Ramos (cell line): ENCODE data around the gene CRYBG2.

Experiments
- in situ Hi-C: fragments of 300-500 bp; cut with MboI; formaldehyde crosslinking; loops from one replicate; pipeline ENCODE4 v1.14.3; 2022; ENCODE audit warnings: low sequenced_read_pairs; ENCODE audit not compliant: unreplicated experiment

Gene CRYBG2

DNA sequence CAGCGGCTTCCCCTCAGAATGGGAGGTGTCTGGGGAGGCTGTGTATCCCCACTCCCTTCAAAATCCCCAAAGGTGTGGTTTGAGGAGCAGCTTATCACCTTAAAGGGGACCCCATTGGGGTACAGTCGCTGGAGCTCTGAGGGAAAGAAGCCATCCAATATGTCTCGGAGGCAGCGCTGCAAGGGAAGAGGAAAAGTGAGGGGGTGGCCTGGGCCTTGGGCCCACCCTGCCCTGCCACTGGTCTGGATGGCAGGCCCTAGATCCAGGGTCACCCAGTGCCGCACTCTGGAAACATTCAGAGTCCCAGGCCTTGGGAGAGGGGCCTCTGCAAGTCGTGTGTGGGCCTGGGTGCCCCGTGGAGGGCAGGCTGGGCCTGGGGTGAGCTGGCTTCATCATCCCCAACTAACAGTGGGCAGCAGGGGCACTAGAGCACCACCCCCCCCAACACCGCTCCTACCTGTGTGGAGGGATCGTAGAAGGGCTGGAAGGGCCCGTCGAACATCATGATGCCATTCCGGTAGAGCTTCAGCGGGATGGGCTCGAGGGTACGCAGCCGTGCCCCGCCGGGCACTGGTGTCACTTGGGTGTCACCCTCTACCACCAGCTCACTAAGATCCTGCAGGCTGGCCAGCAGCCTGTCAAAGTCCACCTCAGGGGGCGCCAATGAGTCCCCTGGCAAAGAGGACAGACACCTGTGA lies 68.4 kb downstream of the CRYBG2 start:
- in situ Hi-C loops, result loop anchor here (5.0 kb wide), 1 partner anchor 37 kb away; no protein-coding TSS in a partner anchor

DNA sequence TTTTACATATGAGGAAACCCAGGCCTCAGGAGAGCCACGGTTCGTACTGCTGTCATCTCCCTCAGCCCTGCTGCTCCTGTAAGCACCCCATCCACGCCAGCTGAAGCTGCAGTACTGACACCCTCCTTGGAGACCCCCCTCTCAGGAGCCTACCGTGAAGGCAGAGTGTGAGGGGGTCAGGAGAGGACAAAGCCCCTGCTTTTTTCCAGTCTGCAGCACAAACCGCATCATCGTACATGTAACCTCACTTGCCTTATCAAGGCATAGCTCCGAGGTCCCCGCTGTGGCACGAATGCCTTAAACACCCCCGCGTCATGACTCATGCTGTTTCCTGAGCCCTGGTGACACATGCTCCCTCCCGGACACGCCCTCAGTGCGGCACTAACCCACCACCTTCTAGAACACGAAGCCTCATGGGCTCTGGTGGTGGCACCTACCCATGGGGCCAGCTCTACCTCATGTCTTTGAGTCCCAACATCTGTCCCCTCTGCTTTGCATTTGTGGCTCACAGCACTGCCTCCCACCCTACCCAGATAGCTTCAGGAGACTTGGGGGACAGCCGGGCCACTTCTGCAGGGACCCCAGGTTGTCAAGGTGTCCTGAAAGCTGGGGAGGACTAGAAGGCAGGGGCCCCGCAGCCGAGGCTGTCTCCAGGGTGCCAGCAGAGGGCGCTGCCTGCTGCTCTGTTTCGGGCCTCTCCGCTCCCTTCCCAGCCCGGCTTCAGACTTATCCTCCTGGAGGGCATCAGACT lies 69.2 kb downstream of the CRYBG2 start:
- in situ Hi-C loops, result loop anchor here (5.0 kb wide), 2 partner anchors 38 to 78 kb away; no protein-coding TSS in a partner anchor

DNA sequence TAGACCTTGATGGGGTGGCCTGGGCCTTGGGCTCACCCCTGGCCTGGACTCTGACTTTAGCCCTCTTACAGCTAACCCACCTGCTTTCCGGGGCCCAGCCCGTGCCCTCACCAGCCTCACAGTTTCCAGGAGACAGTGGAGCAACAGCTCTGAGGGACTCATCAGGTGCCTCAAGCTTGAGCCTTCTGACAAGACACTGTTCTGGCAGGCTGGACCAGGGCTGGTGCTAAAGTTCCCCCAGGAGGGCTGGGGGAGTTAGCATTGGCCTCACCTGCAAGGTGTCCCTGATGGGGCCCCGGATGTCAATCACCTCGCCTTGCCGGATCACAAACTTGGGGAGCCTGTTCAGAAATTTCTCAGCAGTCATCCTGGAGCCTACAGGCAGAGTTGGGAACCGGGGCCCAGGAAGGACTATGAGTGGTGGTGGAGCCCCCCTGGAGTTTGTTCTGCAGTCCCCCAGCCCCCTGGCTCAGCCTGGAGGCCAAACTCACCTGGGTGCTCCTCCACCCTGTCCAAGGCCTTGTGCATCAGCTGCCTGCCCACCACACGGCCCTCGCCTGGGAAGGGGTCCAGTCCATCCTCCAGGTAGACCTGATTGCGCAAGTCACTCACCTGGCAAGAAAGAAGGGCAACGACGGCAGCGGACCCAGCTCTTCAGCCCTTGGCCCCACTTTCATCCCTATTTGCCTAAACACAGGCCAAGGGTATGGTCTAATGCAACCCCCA lies 69.9 kb downstream of the CRYBG2 start:
- in situ Hi-C loops, result loop anchor here (5.0 kb wide), 1 partner anchor 78 kb away; no protein-coding TSS in a partner anchor

DNA sequence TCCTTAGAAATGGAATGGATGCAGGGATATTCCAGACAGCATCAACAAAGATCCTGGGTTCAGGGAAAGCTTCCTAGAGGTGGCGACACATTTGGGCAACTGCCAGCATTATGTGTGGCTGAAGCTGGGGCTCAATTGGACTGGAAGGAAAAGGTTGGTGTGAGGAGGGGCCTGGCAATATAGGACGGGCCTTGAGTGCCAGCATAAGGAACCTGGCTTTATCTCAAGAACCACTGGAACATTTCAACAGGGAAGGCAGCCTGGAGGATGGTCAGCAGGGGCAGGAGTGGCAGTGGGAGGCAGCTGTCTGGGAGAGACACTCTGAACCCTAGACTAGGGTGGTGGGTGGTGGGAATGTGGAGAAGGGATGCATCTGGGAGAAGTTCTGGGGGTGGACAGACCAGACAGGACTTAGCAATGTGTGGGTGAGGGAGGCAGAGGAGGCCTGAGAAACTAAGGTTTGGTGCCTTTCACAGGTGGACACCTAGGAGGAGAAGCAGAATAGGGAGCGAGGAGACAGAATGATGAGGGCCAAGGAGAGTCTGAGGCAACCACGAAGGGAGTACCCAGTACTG lies 70.6 kb downstream of the CRYBG2 start:
- in situ Hi-C loops, result loop anchor here (5.0 kb wide), 1 partner anchor 79 kb away; no protein-coding TSS in a partner anchor

DNA sequence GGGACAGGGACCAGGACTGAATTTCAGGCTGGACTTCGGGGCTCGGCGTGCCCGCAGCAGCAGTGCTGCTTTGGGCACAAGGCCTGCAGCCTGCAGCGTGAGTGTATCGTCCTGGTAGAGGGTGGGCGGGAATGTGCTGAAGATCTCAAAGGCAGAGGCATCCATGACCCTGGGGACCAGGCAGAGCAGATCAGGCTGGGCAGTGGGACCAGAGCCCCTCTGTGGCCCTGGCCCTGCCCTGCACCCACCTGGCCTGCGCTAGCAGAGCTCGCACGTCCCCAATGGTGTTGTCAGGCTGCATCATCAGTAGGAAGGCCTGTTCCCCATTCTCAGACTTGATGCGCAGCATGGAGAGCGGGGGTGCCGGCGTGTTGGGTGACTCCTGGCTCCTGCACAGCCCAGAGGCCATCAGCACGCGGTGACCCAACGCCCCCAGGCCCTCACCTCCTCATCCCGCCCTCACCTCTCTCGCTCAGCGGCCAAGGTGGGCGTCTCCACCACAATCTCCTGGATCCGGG lies 71.5 kb downstream of the CRYBG2 start:
- in situ Hi-C loops, result loop anchor here (5.0 kb wide), 1 partner anchor 80 kb away; no protein-coding TSS in a partner anchor

DNA sequence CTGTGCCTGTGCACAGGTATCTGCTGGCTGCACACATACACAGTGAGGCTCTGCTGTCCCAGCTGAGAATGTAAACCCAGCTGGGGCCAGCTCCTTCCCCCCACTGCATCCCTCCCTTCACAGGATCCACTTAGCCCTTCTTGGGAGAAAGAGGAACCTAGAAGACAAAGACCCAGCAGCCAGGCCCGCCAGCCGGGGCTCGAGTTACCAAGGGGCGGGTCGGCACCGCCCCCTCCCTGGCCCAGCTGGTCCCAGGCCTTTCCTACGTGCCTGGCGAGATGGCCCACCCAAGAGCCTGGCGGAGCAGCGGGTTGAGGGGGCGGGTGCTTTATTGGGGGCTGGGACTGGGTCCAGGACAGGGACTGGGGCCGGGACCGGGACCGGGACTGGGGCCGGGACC lies 72.0 kb downstream of the CRYBG2 start:
- in situ Hi-C loops, result loop anchor here (5.0 kb wide), 1 partner anchor 80 kb away; no protein-coding TSS in a partner anchor

DNA sequence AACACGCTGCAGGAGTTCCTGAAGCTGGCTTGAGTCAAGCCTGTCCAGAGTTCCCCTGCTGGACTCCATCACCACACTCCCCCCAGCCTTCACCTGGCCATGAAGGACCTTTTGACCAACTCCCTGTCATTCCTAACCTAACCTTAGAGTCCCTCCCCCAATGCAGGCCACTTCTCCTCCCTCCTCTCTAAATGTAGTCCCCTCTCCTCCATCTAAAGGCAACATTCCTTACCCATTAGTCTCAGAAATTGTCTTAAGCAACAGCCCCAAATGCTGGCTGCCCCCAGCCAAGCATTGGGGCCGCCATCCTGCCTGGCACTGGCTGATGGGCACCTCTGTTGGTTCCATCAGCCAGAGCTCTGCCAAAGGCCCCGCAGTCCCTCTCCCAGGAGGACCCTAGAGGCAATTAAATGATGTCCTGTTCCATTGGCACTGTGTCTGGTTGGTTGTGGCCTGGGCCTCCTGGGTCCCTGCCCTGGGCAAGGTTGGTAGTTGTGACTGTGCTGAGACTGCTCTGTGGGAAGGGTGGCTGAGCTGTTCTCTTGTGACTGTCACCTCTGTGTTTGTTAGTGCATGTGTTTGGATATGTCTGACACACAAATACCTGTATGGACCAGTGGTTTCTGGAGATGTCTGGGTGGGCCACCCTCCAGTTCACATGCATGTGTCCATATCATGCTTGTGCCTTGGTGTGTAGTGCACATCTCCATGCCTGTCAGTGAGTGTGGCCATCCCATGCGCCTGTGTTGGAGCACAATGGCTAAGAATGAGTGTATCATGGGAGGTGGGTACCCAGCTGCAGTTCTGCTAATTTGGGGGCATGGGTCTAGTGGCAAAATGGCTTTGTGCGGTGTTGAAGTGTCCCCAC lies 72.6 kb downstream of the CRYBG2 start:
- in situ Hi-C loops, result loop anchor here (5.0 kb wide), 1 partner anchor 81 kb away; no protein-coding TSS in a partner anchor

DNA sequence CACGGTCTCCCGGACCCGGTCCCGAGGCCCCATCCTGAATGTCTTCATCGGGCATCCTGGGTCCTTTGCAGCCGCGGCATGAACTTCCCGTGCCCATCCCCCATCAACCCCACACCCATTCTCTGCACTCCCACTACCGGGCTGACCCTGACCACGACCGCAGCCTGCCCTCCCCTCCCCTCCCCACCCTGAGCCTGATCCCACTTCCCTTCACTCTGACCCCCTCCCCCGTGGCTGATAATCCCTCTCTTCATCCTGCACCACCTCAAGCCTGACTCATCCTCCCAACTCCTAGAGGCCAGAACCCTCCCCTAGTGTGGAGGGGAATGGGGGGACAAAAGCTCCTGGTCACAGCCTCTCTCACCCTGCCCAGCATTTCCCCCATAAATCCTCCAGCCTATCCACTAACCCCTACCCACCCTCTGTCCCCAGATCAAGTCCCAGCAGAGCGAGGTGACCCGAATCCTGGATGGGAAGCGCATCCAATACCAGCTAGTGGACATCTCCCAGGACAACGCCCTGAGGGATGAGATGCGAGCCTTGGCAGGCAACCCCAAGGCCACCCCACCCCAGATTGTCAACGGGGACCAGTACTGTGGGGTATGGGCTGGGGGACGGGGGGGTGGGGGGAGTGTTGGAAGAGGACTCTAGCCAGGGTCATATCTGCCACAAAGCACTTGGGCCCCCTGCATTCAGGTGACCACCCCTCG lies 73.4 kb downstream of the CRYBG2 start:
- in situ Hi-C loops, result loop anchor here (5.0 kb wide), 1 partner anchor 82 kb away; no protein-coding TSS in a partner anchor

DNA sequence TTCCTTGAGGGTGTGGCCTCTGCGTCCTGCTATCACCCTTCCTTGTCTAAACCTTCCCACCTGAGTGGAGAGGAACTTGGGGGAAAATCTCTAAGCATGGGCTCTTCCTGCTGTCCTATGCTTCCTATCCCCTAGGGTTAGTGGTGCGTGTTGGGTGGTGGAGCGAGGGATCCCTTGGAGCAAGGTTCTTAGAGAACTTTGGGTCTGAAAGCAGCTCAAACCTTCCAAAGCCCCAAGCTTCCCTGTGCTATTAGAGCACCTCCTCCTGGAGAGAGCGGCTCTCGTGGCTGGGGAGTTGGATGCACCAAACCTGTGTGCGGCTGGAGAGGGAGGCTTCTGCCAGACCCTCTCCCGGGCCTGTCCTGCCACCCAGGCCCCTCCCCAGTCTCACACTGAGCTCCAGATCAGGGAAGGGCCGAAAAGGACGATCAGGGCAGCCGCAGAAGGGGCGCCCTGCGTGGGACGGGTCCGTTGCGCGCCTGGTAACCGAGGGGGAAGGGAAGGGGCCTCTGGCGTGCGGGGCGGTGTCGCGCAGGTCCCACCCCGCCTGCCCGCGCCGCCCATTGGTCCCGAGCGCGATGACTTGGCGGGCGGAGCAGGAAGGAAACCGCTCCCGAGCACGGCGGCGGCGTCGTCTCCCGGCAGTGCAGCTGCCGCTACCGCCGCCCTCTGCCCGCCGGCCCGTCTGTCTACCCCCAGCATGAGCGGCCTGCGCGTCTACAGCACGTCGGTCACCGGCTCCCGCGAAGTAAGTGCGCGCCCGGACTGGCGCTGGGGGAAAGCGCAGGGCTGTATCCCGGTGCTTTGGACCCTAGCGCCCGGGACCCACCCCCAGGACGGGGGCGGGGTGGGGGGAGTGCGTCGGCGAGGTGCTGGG lies 74.2 kb downstream of the CRYBG2 start, which contains the start of gene SH3BGRL3:
Gene SH3BGRL3 (plus strand): TSS at position 631 of the 877 bp plus-strand sequence. CDS start 70 bp downstream, at position 701.
- in situ Hi-C loops, result loop anchor here (5.0 kb wide), 1 partner anchor 83 kb away; no protein-coding TSS in a partner anchor

DNA sequence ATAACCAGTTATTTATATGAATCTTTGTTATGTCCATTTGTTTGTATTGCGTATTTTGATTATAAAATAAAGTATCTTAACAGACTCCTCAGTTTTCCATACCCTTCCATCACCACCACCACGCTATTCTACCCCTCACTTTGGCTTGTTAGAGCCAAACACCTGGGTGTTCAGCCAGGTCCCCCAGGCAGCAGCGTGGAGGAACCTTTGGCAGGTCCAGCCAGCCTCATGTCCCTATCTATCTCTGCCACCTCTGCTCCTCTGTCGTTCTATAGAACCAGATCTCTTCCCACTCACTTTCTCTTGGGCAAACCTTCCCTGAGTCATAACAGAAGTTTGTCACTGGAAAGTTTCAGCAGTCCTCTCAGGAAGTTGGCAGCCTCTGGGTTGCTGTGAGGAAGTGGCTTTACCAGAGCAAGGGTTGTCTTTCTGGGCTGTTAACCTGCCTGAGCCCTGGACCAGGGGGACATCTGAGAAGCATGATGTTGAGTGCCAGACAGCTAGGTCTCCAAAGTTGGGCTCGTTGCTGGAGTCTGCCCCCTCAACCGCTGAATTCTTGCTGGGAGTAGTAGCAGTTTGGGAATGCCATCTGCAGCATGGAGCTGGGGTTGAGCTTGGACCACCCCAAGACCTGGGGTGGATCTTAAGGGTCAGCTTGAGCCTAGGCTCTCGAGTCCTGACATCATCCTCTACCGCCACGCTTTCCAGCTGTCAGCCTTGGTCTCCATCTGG lies 75.0 kb downstream of the CRYBG2 start:
- in situ Hi-C loops, result no loop called here

DNA sequence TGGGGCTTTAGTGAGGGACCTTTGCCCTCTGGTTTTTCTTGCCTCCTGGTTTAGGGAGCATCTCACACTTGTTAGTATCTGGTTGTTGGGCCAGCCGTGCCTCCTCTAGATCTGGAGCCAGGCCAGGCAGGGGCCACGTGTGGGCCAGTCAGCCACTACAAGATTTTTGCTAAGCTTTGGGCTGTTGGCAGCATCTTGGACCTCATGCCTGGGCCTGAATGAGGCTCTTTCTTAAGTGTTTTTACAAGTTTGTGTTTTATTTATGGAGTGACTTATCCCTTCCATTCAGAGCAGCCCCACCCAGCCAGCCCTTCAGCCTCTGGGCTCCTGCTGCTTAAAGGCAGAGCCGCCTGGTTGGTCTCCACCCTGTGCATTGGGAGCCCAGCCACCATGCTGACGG lies 75.6 kb downstream of the CRYBG2 start:
- in situ Hi-C loops, result no loop called here

DNA sequence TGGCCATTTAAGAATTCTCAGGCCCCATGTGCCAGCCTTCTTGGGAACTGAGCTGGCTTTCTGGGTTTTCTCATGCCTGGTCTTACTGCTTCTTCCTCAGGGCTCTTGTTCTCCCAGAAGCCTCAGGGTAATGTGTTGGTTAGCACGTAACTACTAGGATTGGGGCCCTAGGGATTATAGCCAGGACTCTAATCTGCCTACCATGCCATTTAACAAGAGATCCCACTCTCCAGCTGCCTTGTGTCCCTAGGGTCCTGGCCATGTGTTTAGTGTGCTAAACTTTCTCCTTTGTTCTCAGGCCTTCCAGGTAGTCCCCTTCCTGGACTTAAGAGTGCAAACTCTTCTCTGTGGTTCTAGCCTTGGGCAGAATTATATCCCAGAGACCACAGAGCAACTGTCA lies 76.2 kb downstream of the CRYBG2 start:
- in situ Hi-C loops, result no loop called here

DNA sequence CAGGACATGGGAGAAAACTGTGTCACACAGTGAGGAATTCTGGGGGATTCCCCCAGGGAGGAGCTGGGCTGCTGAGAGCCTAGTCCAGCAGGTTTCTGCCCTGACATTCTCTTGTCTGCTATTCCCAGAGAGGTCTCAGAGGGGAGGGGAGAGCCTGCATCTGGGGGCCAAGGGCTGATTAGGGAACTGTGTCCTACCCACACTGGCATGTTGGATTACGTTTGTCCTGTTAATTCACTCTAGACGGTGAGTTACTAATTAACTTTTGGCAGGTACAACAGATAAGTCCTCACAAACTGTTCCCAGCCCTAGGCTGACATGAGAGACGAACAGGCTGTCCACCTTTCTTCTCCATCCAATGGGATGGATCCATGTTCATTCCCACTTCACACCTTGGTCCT lies 76.7 kb downstream of the CRYBG2 start:
- in situ Hi-C loops, result no loop called here

DNA sequence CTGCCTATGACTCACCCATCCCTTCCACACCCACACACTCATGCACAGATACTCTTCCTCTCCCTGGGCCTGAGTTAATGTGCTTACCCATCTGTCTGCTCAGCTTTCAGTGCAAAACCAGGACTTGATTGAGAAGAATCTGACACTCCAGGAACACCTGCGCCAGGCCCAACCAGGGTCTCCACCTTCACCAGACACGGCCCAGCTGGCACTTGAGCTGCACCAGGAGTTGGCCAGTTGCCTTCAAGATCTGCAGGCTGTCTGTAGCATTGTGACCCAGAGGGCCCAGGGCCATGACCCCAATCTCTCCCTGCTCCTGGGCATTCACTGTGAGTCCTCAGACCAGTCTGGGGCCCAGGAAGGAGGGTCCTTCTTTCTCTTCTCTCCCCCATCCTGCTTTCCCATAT lies 77.5 kb downstream of the CRYBG2 start:
- in situ Hi-C loops, result no loop called here

DNA sequence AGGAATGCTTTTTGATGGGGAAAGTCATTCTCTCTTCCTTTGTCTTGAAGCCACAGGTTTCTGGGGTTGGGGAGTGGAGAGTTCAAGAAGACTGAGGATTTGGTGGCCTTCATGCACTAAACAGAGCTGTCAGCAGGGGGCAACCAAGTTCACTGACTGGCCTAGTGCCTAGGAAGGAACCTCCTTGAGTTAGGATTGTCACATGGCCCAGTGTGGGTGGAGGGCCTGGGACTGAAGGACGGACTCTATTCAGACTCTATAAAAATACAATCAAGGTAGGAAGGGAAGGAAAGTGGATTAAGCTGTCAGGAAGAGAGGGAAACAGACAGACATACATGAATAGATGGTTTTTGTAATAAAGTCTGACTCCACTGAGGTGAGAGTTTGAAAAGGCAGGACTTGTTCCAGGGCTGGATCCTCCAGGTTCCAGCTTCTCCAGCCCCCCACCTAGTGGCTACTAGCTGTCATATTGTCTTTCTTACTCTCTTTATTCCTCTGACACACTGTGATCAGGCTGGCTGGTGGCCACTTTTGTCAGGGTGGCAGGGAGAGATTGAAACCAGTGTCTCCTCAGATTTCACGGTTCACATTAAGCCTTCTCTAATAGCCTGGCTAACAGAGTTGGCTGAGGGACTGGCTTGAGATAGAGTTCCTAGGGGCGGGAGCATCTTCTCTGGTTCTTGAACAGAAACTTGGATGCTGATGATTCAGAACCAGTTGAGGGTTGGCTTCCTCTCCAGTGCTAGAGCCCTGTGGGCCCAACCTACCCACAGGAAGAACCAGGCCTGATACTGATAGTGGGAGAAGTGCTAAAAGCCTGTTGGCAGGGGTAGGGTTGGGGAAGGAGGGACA lies 78.1 kb downstream of the CRYBG2 start:
- in situ Hi-C loops, result no loop called here
